GM18858 (cell line): ENCODE measurements around the gene CABLES2.

Source experiments
- ATAC-seq: cut with Tn5 transposase; IDR thresholded peaks from one replicate; pipeline ENCODE4 v1.9.1; 2021; ENCODE audit not compliant: unreplicated experiment

CABLES2 gene

DNA sequence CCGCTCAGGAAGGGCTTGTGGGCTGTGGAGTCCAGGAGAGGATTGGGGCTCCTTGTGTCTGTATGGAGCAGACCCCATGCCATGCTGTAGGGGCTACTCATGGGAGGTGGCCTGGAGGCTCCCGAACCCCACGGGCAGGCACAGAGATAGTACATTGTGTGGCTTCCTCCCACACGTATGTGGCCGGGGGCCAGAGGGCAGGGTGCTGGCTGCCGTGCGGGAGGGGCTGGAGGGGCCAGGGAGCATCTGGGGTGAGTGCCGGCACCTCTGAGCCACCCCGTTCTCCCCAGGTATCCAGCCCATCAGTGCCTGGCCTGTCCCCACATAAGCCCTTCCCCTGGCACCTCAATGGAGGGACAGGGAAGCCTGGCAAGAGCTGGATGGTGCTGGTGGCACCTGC is 12.7 kb upstream of the CABLES2 start:
- no peak for ATAC-seq

GRCh38 chr20:62418709-62419487 is 11.8 kb upstream of the CABLES2 start:
- no peak for ATAC-seq

GRCh38 chr20:62417981-62418708 is 11.1 kb upstream of the CABLES2 start:
- ATAC-seq, result no peak

GRCh38 chr20:62416651-62417637 is 9.9 kb upstream of the CABLES2 start:
- no peak for ATAC-seq

DNA sequence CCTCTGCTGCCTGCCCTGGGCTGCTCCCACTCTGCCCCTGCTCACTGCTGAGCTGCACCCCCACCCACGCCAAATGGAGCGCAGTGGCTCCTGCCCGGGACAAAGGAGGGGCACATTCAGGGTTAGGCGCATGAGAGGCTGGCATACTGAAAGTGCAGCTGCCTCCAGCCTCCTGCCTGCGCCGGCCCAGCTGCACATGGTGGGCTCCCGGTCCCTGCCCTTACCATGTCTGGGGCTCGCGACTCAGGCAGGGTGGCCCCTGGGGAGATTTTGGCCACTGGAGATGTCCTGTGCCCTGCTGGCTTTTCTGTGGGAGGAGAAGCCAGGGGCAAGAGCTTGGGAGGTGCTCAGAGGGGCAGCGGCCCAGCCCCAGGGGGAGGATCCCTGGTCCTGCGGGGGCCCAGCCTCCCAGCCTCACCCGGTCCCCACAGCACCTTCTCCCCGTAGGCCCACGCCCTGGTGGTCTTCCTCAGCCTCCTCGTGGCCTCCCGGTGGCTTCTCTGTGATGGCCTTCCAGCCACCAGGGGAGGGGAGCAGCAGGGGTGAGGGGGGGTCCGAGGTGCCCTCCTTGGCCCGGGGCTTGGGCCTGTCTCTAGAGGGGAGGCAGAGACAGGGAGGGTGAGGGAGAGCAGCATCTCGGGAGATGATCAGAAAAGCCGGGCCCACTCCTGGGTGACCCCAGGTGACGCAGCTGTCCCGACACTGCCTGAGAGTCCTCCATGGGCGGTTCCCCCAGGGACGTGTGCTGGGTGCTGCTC is 8.4 kb upstream of the CABLES2 start:
- ATAC-seq, result no peak

DNA sequence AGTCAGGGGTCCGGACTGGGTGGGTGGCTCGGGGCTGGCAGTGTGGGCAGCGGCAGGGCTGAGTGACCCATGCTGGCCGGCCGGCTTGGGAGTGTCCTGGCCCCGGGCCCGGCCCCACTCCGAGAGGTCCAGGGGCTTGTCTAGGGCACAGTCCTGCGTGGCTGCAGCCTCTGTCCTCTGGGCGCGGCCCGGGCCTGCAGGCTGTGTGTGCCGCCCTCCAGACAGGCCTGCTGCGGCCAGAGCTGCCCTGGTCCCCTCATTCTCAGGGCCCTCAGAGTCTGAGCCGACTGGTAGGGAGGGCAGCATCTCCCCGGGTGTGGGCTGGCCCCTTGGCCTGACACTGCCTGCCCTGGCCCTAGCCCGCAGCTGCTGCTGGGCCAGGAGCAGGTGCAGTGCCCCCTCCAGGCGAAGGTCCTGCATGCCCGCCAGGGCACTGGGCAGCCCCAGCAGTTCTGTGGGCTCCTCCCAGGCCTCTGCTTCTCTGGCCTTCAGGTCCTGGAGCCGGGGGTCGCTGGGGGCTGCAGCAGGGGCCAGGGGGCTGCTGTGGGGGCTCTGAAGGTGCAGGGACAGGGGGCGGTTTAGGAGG is 6.9 kb upstream of the CABLES2 start:
- no peak for ATAC-seq

- ATAC-seq, result no peak
Measured at GRCh38 chr20:62413025-62413570, 6.0 kb upstream of the CABLES2 start.

- ATAC-seq, result no peak
Measured at GRCh38 chr20:62412194-62413024, 5.3 kb upstream of the CABLES2 start.

DNA sequence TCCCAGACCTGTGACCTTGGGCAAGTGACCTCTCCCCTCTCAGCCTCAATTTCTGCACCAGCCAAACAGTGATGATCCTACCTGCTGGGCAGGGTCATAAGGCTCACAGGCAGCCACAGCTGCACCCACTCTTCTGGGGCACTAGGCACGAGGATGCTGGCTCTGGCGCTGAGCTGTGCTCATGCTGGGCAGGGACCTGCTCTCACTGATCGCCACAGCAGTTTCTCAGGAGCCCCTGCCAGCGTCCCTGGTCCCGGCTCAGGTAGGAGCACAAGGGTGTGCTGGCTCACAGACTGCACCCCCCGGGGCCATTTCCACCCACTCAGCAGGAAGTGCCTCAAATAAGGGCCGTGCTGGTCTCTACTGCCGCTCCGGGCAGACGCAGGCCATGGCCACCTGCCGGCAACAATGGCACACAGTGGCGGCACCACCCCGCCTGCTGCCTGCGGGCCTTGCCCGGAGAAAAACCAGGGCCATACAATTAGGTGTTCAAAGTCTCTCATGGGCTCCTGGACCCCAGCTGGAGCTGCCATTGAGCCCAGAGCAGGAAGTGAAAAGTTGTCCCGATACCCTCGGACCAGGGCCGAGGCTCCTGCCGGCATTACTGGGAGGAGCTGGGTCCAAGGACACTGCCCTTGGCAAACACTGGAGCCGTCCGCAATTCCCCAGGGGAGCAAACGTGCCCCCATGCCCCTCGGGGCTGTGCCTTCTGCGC is 4.6 kb upstream of the CABLES2 start:
- ATAC-seq, result no peak

DNA sequence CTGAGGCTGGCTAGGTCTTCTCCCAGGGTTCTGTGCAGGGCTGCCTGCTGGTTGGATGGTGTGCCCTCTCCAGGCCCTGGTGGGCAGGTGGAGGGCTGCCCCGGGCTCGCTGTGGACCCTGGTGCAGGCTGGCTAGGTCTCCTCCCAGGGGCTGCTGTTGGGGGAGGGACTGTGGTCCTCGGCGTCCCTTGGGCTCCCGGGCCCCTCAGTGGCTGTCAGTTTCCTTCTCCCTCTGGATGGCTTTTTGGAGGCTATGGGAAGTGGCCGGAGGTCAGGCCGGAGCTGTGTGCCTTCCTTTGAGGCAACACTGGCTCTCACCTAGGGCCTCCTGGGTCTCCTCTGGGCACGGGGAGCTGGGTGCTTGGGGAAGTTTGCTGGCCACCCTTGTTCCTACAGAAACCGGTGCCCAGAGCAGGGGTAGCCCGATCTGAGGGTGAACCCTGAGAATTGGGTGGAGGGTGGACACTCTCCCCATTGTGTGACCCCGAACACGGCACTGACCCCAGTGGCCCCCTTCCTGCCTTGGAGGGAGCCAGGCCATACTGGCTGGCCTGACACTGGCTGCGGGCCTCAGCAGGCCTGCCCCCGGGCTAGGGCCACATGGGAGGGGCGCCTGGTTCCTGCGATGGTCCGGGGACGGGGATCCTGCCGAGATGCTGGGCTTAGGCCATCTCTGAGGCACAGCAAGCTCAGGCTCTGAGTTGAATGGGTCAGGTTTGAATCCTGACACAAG is 3.8 kb upstream of the CABLES2 start:
- no peak for ATAC-seq

GRCh38 chr20:62409931-62410745 is 3.1 kb upstream of the CABLES2 start:
- no peak for ATAC-seq

- ATAC-seq, result no peak
Measured at GRCh38 chr20:62409086-62409853, 2.2 kb upstream of the CABLES2 start.

- ATAC-seq, result no peak
Measured at GRCh38 chr20:62408640-62409039, 1.6 kb upstream of the CABLES2 start.

GRCh38 chr20:62408055-62408454 is 970 bp upstream of the CABLES2 start:
- ATAC-seq, result no peak

DNA sequence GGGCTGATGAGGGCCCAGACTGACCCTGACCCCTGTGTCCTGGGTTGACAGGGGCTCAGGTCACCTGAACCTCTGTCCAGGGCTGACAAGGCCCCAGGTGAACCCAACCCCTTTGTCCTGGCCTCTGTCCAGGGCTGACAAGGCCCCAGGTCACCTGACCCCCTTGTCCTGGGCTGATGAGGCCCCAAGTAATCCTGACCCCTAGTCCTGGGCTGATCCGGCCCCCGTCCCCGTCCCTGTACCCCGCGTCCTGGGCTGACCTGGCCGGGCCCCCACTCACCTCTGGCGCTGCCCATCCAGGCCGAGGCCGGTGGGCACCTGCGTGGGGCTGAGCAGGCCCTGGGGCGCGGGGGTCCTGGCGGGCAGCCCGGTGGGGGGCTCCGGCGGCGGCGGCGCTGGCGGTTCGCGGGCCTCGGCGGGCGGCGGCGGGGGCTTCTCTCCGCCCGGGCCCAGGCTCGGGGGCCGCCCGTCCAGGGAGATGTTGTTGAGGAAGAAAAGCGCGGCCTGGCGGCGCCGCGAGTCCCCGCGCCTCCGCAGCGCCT is 379 bp downstream of the CABLES2 start:
- no peak for ATAC-seq

DNA sequence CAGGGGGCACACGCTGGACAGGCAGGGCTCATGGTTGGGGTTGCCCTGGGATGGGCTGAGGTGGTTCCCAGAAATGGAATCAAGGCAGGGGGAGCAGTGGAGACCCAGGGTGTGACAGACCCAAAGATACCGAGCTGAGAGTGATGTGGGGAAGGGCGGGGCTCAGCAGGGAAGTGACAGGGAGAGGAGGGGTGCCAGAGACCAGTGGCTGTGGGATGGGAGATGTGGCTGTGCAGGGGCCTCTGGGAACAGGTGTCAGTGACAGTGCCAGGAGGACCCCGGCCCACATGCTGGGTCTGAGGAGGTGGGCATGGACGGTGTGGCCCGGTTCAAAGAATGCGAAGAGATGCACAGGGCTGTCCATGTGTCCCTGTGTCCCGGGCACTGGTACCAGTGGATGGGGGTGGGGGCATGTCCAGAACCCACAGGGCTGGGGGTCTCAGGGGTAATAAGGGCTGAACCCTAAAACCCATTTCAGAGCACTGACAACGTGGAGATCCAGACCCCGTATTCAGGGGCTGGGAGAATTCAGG is 1.0 kb downstream of the CABLES2 start:
- no peak for ATAC-seq
